ENCODE data around the gene ATP9B.

- no peak for TF ChIP-seq CTCF (conservative IDR thresholded peaks at IDR 0.05; ENCODE audit: low read length)
- TF ChIP-seq EZH2phosphoT487 (IDR thresholded peaks at IDR 0.05; ENCODE audit: borderline replicate concordance), result no peak
Observed at GRCh38 chr18:79214056-79214455, 144.9 kb downstream of the ATP9B start.

All from Loucy (cell line).